HG03103 (cell line): ENCODE data around the gene IPO5.

ENCODE experiments used
- ATAC-seq: cut with Tn5 transposase; IDR thresholded peaks from one replicate; pipeline ENCODE4 v1.9.1; 2021; ENCODE audit warnings: low read depth; ENCODE audit not compliant: unreplicated experiment

The IPO5 gene

DNA sequence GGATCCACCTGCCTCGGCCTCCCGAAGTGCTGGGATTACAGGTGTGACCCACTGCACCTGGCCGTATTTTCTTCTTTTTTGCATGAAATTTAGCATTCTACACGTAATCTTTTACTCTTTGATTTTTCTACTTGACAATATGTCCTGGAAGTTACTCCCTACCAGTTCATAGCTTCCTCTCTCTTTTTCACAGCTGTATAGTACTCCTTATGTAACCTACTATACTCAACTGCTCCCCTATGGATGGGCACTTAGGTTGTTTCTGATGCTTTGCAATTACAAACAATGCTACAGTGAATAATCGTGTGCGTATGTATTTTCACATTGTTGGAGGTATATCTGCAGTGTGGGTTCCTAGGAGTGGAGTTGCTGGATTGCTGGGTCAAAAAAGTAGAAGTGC is 98.9 kb downstream of the IPO5 start:
- ATAC-seq, result no peak

DNA sequence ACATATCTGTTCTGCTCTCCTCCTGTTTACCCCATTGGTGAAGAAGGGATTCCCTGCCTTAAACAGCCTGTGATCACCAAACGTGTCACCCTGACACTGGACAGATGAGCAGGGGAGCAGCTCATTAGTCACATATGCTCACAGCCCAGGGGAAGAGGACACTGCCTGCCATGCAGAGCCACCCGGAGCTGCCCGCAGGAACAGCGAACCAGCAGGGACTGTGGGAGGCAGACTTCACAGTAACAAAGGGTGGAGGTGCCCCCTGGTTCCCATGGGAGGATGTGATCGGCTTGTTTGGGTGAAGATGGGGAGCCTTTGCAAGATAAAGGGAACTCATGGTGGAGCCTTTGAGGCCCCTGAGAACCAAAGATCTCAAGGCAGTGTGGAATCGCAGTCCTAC is 100.8 kb downstream of the IPO5 start:
- ATAC-seq, result no peak

DNA sequence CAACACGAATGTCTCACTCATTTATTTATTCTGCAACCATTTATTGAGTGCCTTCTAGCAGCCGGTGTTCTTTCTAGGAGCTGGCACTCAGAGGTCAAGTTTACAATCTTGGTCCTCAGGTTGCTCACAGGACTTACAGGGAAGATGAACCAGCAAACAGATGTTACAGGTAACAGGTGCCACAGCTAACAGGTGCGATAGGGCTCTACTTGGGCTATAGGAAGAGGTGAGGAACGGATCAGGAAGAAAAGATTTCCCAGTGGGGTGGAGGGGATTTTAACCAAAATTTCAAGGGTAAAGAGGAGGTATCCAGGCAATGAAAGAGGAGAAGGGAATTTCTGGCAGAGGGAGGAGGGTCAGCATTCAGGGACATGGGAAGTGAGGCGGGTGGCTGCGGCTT is 102.1 kb downstream of the IPO5 start:
- no peak for ATAC-seq

DNA sequence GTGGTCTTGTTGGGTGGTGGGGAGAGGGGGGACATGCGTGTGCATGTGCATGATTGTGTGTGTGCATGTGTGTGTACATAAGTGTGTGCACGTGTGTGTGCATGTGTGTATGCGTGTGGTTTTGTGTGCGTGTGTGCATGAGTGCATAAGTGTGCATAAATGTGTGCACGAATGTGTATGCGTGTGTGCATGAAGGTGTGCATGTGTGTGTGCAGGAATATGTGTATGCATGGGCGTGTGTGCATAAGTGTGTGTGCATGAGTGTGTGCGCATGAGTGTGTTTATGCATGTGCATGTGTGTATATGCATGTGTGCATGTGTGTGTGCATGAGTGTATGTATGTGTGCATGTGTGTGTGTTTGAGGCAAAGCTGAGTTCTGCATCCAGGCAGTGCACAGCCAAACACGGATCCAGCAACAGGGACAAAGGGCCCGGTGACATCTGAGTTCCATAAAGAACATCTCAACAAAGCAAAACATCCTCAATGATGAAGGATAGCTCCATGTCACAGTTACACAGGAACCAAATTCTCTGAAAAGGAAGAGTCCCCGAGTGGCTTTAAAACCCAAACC is 103.5 kb downstream of the IPO5 start:
- no peak for ATAC-seq

DNA sequence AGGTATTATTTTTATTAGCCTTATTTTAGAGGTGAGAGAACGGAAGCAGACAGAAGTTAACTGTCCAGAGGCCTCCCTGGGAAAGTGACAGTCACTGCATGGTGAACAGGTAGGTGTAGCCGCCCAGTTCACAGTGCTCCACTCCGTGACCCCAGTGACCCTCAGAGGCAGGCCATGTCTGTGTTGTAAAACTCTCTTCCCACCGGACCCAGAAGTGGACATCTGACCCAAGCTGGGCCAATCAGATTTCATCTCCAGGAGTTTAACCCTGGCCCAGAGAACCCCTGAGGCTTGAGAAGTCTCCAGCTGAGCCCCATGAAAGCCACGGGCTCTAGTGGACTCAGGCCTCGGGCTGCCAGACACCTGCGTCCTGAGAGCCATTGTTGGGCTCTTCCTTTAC is 105.8 kb downstream of the IPO5 start:
- ATAC-seq, result no peak

DNA sequence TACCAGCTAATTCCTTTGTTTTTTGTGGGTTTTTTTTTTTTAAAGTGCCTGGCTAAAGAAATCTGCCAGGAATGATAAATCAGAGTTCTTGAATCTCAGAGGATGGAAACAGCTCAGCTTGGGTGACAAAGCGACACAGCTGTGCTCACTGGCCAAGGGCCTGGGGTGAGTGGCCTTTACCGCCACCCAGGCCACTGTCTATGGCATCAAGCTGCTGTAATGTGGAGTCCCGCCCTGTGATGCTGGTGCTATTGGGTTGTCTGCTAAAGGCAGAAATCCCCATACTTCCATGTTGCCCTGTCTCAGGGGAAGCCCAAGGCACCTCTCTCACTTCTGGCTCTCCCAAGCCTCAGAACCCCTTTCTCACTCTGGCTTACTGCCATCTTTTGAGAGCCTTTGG is 106.8 kb downstream of the IPO5 start:
- no peak for ATAC-seq

DNA sequence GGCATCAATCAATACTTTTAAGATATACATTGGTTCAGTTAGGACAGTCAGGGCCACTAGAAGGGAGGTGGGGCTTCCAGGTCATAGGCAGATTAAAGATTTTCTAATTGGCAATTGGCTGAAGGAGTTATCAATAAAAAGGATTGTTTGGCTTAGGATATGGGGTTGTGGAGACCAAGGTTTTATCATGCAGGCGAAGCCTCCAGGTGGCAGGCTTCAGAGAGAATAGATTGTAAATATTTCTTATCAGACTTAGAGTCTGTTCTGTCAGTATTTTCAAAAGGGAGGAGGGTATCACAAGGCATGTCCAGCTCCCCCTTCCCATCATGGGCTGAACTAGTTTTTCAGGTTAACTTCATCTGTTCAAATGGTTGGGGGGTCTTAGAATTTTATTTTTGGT is 112.0 kb downstream of the IPO5 start:
- ATAC-seq, result no peak

DNA sequence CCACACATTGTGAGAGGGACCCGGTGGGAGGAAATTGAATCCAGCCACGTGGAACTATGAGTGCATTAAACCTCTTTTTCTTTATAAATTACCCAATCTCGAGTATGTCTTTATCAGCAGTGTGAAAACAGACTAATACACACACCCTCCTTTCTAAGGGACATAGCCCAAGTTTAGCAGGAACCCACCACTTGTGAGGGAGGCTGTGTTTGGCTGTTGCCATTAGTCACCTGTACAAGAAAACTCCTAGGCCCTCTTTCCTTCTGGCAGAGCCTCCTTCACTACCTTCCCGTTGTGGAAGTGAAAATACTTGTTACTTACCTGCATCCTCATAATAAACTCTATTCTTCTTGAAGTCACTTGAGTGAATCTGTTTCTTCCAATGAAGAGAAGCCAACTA is 113.2 kb downstream of the IPO5 start:
- no peak for ATAC-seq

DNA sequence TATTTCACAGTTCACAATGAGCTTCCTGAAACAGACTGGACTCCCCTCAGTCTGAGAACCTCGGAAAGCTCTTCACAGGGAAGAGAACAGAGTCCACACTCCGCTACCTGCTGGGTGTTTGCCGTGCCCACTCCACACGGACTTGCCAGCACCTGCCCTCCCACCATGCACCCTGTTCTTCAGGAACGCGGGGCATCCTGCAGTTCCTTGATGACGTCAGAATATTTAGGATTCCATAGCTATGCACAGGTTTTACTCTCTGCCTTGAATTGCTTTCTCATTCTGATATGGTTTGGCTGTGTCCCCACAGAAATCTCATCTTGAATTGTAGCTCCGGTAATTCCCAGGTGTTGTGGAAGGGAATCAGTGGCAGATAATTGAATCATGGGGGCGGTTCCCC is 115.0 kb downstream of the IPO5 start:
- no peak for ATAC-seq

DNA sequence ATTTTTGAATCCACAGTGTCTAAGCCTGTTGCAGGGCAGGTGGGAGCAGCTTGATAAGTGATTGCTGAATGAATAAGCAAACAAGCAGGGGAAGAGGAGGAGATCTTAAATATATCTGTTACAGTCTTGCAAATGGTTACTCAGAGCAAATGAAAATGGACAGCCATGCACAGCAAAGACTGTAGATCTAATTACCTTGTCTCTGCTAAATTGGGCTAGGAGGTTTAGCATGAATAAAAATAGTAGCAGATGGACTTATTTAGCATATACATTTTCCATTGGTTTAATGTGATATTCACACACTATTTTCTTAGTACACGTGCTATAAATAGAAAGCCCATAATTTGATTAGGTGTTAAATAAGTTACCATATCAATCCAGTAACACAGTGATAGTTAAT is 116.5 kb downstream of the IPO5 start:
- ATAC-seq, result no peak

DNA sequence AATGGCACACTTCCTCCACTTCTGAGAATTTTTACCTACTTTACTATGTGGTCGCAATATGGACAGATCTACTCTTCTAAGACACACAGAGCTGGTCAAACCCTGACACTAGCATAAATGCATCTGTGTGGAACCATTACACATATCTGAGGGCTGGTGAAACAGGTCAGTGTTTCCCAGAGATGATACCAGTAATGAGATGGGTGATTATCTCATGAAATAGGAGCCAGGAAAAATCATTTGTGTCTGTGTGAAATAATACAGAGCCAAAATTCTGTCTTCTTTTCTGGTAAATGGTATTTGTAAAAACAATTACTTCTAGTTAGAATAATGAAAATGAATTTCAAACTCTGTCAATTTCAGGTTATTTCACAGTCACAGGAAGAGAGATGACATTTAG is 117.8 kb downstream of the IPO5 start:
- ATAC-seq, result no peak

DNA sequence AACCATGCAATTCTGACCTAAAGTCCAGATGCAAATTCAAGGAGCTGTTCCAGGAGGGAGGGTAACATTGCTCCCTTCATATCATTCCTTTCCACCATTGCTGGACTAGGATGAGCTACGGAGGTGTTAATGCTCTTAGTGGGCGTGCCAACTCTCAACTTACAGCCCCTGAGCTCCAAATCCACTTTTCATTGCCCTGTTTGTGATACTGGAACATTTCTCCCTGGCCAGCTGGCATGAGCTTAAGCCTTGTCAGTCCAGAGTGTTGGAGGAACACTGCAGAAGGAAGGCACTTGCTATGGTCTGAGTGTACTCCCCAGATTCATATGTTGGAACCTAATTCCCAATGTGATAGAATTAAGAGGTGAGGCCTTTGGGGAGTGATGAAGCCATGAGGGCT is 119.0 kb downstream of the IPO5 start:
- no peak for ATAC-seq
